GM21723 (cell line): ENCODE measurements around the gene MIS18BP1.
"Not testable (repeated sequence)": the region's sequence is repeated elsewhere in the genome, so short reads cannot be mapped to it uniquely, and the experiment has no call there.

Experiments used
- ATAC-seq: cut with Tn5 transposase; IDR thresholded peaks from one replicate; pipeline ENCODE4 v1.9.1; 2021; ENCODE audit warnings: mild to moderate bottlenecking, moderate library complexity; ENCODE audit not compliant: unreplicated experiment

MIS18BP1 gene

GRCh38 chr14:45253070-45253753 lies at the start of gene MIS18BP1:
Gene MIS18BP1, minus strand, starts transcription at chr14:45253202. Its CDS starts 5,916 bp downstream, at chr14:45247286.
- peak; percentile 86 for ATAC-seq

GRCh38 chr14:45298423-45299117 lies 45.6 kb upstream of the MIS18BP1 start:
- no peak for ATAC-seq

GRCh38 chr14:45294796-45295195 lies 41.8 kb upstream of the MIS18BP1 start:
- not testable (repeated sequence) for ATAC-seq

GRCh38 chr14:45290547-45290946 lies 37.5 kb upstream of the MIS18BP1 start:
- ATAC-seq = no peak

- ATAC-seq = no peak
Observed at GRCh38 chr14:45287610-45288009, 34.6 kb upstream of the MIS18BP1 start.

GRCh38 chr14:45284802-45285201 lies 31.8 kb upstream of the MIS18BP1 start:
- ATAC-seq = no peak

GRCh38 chr14:45281731-45282400 lies 28.9 kb upstream of the MIS18BP1 start:
- ATAC-seq = not testable (repeated sequence)

GRCh38 chr14:45271858-45272537 lies 19.0 kb upstream of the MIS18BP1 start:
- ATAC-seq = no peak

GRCh38 chr14:45270031-45270430 lies 17.0 kb upstream of the MIS18BP1 start:
- no peak for ATAC-seq

GRCh38 chr14:45267071-45267470 lies 14.1 kb upstream of the MIS18BP1 start:
- ATAC-seq = no peak

- ATAC-seq = no peak
Observed at GRCh38 chr14:45262637-45263036, 9.6 kb upstream of the MIS18BP1 start.

- no peak for ATAC-seq
Observed at GRCh38 chr14:45261209-45261608, 8.2 kb upstream of the MIS18BP1 start.

GRCh38 chr14:45258805-45259204 lies 5.8 kb upstream of the MIS18BP1 start:
- ATAC-seq = no peak

- ATAC-seq = no peak
Observed at GRCh38 chr14:45258073-45258472, 5.1 kb upstream of the MIS18BP1 start.

GRCh38 chr14:45254771-45255170 lies 1.8 kb upstream of the MIS18BP1 start:
- no peak for ATAC-seq

GRCh38 chr14:45253754-45254310 lies 830 bp upstream of the MIS18BP1 start:
- ATAC-seq = no peak

GRCh38 chr14:45252366-45253069 lies 484 bp downstream of the MIS18BP1 start:
- no peak for ATAC-seq

GRCh38 chr14:45251912-45252311 lies 1.1 kb downstream of the MIS18BP1 start:
- ATAC-seq = peak; percentile 69

GRCh38 chr14:45249856-45250575 lies 3.0 kb downstream of the MIS18BP1 start:
- ATAC-seq = peak; percentile 21

GRCh38 chr14:45247427-45247826 lies 5.6 kb downstream of the MIS18BP1 start:
- ATAC-seq = no peak
